ENCODE measurements around the gene OR10A4.
A peak's percentile ranks its signal among the peaks of the same experiment; 100 is the strongest.
"Not testable (repeated sequence)": the region's sequence is repeated elsewhere in the genome, so short reads cannot be mapped to it uniquely, and the experiment has no call there.

OR10A4 gene

DNA sequence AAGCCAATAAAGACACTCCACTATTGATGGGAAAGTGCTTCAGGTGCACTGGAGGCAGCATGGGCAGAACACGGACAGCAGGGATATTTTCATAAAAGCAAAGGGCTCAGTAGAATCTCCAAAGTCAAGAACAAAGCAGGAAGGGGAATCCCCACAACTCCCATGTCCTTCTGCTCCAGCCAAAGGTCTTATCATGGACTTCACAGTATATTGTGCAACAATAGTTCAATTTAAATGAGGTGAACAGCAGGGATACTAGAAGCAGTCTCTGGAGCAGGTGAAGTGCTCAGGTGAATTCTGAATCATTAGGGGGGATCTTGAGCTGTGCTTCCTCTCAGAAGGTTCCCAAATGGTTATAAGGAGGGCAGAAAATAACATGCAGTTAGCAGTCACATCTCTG is 22.5 kb downstream of the OR10A4 start:
- DNase-seq (ENCODE audit: low read depth), result no peak

DNA sequence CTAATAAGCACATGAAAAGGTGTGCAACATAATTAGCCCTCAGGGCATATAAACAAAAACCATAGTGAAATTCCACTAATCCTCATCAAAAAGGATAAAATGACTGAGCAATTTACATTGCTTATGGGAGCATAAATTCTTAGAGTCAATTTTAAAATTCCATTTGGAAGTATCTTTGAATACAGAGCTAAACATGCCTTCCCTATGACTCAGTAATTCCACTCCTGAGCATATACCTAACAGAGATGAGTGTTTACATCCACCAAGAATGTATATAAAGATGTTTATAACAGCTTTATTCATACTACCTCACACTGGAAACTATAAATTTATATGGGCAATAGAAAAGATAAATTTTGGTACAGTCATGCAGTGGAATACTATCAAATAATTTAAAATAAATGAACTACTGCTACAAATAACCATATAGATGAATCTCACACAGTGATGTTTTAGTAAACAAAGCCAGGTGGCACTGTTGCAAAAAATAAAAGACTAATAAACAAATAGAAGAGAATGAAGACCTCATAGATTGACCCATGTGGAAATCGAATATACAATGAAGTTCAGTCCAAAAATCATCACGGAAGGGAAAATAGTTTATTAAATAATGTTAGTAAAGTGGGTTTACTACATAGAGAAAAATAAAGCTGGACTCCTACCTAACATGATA is 24.0 kb downstream of the OR10A4 start:
- no peak for DNase-seq (ENCODE audit: low read depth)

DNA sequence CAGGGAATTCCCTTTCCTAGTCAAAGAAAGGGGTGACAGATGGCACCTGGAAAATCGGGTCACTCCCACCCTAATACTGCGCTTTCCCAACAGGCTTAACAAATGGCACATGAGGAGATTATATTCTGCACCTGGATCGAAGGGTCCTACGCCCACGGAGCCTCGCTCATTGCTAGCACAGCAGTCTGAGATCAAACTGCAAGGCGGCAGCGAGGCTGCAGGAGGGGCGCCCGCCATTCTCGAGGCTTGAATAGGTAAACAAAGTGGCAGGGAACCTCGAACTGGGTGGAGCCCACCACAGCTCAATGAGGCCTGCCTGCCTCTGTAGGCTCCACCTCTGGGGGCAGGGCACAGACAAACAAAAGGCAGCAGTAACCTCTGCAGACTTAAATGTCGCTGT is 28.4 kb downstream of the OR10A4 start:
- not testable (repeated sequence) for DNase-seq (ENCODE audit: low read depth)

DNA sequence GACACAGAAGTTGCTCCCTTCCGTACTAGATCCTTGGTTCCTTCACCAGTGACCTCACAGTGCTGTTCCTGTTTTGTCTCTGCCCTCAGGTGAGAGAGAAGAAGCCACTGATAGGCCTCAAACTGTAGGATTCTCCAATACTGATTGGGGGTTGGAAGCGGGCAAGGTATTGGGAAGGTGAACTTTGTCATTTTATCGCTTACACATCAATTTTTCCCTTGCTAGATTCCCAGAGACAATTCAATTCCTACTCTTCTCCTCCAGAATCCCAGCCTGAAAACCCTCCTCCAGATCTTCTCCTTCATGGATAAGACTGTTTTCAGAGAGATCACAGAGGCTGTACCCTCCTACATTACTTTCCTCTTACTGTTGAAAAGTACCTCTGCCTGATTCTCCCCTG is 35.0 kb downstream of the OR10A4 start:
- no peak for DNase-seq (ENCODE audit: low read depth)

DNA sequence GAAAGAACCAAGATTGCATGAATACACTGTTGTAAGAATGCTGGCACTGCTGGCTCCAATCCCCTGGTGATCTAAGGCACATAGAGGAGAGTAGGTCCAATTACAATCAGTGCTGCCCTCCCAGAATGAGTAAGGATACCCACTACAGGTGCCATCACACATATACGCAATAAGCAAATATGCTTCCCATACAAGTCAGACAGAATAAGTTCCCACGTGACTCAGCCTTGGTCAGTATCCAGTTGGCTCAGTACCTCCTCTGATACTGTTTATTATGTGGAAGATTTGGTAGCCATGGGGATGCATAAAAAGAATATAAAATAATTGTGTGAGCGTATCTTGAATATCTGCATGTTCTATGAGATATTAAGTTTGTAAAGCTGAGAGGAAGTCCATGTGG is 35.5 kb downstream of the OR10A4 start:
- no peak for DNase-seq (ENCODE audit: low read depth)

DNA sequence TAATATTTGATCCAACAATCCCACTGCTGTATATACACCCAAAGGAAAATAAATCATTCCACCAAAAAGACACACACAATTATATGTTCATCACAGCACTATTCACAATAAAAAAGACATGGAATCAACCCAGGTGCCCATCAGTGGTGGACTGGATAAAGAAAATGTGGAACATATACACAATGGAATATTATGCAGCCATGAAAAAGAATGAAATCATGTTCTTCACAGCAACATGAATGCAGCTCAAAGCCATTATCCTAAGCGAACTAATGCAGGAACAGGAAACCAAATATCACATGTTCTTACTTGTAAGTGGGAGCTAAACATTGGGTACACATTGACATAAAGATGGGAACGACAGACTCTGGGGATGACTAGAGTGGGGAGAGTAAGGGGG is 43.3 kb downstream of the OR10A4 start:
- no peak for DNase-seq (ENCODE audit: low read depth)

DNA sequence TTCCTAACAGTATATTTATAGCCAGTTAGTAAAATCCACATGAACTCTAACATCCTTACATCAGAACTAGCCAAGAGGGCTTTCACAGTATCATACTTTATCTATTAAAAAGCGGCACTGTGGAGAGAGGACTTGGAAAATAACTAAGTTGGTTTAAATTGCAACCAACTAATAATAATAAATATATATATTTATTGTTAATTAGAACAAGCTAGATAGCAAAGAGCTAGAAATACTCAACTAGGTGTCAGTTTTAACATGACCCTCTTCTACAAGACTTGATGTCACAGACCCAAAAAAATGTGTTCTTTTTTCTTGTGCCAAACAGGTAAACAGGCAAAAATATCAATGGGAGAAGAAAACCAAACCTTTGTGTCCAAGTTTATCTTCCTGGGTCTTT is 44.3 kb downstream of the OR10A4 start, which contains the start of gene OR2D3:
Gene OR2D3, plus strand, starts transcription at position 301 of the 400 bp plus-strand sequence. Its CDS starts 0 bp downstream, at position 301.
- no peak for DNase-seq (ENCODE audit: low read depth)

DNA sequence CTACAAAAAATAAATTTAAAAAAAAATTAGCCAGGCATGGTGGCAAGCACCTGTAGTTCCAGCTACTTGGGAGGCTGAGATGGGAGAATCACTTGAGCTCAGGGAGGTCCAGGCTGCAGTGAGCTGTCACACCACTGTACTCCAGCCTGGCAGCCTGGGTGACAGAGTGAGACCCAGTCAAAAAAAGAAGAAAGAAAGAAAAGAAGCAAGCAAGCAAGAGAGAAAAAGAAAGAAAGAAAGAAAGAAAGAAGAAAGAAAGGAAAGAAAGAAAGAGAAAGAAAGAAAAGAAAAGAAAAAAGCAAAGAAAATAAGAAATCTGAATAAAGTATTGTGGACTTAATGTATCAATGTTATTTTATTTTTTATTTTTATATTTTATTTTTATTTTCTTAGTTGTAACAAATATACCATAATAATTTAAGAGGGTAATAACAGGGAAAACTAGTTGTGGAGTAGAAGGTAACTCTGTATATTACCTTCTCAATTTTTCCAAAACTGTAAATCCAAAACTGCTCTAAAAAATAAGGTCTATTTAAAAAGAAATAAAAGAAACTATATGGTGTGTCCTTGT is 48.7 kb downstream of the OR10A4 start:
- no peak for DNase-seq (ENCODE audit: low read depth)

DNA sequence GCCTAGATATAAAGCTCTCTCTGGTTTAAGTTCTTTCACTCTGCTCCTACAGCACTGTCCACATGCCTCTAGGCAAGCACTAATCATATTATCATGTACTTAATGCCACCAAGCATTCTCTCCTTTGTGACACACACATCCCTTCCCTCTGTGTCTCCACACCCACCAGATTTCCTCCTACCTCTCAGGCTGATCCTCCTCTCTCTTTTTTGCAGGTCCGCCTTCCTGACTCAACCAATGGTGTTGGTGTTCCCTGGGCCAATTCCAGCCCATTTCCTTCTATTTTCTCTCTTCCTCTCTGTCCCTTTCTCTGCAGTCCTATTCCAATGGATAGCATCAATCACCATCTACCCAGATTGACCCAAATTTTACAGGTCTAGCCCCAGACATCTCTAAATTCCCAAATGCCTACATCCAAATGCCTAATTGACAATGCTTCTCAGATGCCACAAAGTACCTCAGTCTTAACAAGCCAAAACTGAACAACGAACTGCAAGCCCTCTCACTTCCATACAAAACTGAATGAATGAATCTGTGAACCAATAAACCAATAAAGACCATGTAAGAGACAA is 49.3 kb downstream of the OR10A4 start:
- DNase-seq (ENCODE audit: low read depth), result no peak

DNA sequence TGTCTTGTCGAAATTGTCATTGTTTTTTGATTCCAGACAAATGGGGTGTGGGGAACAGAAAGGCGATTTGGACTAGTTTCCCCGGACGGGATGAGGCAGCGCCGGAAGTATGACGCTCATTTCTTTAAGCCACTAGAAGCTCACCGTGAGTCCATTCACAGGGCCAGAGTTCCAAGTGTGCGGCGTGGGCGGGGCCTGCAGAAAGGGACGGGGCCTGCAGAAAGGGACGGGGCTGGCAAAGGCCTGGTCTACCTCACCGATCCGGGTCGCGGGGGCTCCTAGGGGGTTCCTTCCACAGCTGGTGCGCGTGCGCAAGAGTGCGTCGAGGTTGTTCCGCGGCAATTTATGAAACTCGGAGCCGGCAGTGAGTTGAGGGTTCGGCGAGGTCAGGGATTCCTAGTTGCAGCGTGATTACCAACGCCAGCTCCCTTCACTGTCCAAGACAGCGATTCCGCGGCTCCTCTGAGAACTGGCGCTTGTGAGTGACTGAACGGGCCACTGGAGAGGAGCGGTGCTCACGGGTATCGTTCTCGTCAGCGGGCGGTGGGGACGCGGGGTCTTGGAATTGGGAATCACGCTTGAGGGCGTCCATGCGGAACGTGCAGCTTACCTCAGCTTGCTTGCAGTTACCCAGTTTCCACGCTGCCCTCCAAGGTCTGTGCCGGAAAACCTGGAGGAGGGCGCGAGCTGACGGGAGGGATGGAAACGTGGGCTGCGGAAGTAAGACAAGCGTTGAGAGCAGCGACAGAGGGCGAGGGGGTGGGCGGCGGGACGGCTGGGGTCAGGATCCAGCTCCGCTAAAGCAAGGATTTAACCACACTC is 50.0 kb downstream of the OR10A4 start, which contains the start of gene ZNF215:
Gene ZNF215, plus strand, starts transcription at position 219 of the 822 bp plus-strand sequence. CDS start 5,847 bp downstream, outside the sequence.
- DNase-seq (ENCODE audit: low read depth), result peak; percentile 4

DNA sequence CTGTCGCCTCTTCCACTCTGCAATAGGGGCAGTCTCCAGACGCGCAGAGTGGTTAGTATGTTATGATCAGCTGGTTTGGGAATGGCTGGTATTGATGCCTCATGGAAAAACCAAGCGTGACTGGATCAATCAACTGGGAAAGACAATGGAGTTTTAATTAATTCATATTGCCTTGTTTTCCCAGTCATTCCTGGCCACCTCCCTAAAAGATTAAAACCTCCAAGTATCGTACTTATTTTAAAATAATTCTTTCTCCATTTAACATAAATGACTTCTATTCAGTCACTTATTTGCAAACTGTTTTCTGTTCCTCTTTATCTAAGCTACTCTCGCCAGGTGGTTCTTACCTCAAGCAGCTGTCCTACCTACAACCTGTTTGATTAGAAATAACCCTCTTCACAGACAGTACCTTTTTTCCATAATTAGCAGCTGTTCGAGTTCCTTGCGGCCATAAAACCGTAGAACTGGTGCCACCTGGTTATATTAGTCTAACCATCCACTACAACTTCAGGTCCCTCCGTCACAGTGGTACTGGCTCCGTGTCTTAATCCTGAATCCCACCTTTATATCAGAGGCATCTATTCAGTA is 50.7 kb downstream of the OR10A4 start:
- DNase-seq (ENCODE audit: low read depth), result no peak

Measured in stimulated activated CD8-positive, alpha-beta memory T cell treated with anti-CD3 and anti-CD28 coated beads, Interleukin-12 subunit alpha, Interleukin-12 subunit beta, amount 100 ng/mL, for 4 hours (primary cell).